ENCODE data around the gene SASH1.

Gene SASH1

GRCh38 chr6:148524471-148524882 is 181.8 kb downstream of the SASH1 start:
- Histone ChIP-seq H3K4me2 (ENCODE audit: low read depth, low read length, poor library complexity, severe bottlenecking) (no peak overlapping the region), H3K36me3 (ENCODE audit: low read length) (no peaks in the 10 kb centered on the region), H2AFZ (ENCODE audit: low read depth, low read length, severe bottlenecking) (no peak overlapping the region), H3K27me3 (ENCODE audit: low read length) (no peaks in the 10 kb centered on the region), H3K9me3 (ENCODE audit: insufficient read depth, low read length) (no peaks in the 10 kb centered on the region), H3K27ac (ENCODE audit: low read depth, low read length) (no peak overlapping the region), H3K9me2 (replicated peaks; ENCODE audit: insufficient read depth, low read length) (no peaks in the 10 kb centered on the region), H3F3A (ENCODE audit: insufficient read depth) (no peaks in the 10 kb centered on the region), H3K4me3 (ENCODE audit: insufficient read depth, low read length, poor library complexity, severe bottlenecking) (no peak overlapping the region), H3K9ac (ENCODE audit: low read length) (no peak overlapping the region), H3K79me2 (ENCODE audit: insufficient read depth, low read length) (no peaks in the 10 kb centered on the region), H4K20me1 (ENCODE audit: low read depth, low read length) (no peaks in the 10 kb centered on the region)
- TF ChIP-seq EZH2phosphoT487 (conservative IDR thresholded peaks at IDR 0.05; ENCODE audit: low read length) (no peak), CTCF (IDR thresholded peaks at IDR 0.05; ENCODE audit: insufficient read depth, low read length, poor library complexity, severe bottlenecking) (no peak)

- Histone ChIP-seq H3K4me3 (ENCODE audit: insufficient read depth, low read length, poor library complexity, severe bottlenecking) (no peak overlapping the region), H4K20me1 (ENCODE audit: low read depth, low read length) (no peaks in the 10 kb centered on the region), H3K36me3 (ENCODE audit: low read length) (no peaks in the 10 kb centered on the region), H3K9ac (ENCODE audit: low read length) (no peak overlapping the region), H3K79me2 (ENCODE audit: insufficient read depth, low read length) (no peaks in the 10 kb centered on the region), H3K27ac (ENCODE audit: low read depth, low read length) (no peak overlapping the region), H3F3A (ENCODE audit: insufficient read depth) (no peaks in the 10 kb centered on the region), H2AFZ (ENCODE audit: low read depth, low read length, severe bottlenecking) (no peak overlapping the region), H3K4me2 (ENCODE audit: low read depth, low read length, poor library complexity, severe bottlenecking) (no peak overlapping the region), H3K9me3 (ENCODE audit: insufficient read depth, low read length) (no peaks in the 10 kb centered on the region), H3K9me2 (replicated peaks; ENCODE audit: insufficient read depth, low read length) (no peaks in the 10 kb centered on the region), H3K27me3 (ENCODE audit: low read length) (no peaks in the 10 kb centered on the region)
- TF ChIP-seq EZH2phosphoT487 (conservative IDR thresholded peaks at IDR 0.05; ENCODE audit: low read length) (no peak), CTCF (IDR thresholded peaks at IDR 0.05; ENCODE audit: insufficient read depth, low read length, poor library complexity, severe bottlenecking) (no peak)
These were observed 182.3 kb downstream of the SASH1 start for GRCh38 chr6:148524976-148525375.

- no peaks in the 10 kb centered on the region for H3F3A ChIP-seq (ENCODE audit: insufficient read depth)
These were observed 182.8 kb downstream of the SASH1 start for GRCh38 chr6:148525453-148525852.

More at GRCh38 chr6:148525453-148525852, 182.8 kb downstream of the SASH1 start:
- TF ChIP-seq CTCF (IDR thresholded peaks at IDR 0.05; ENCODE audit: insufficient read depth, low read length, poor library complexity, severe bottlenecking) (no peak), EZH2phosphoT487 (conservative IDR thresholded peaks at IDR 0.05; ENCODE audit: low read length) (no peak)
- Histone ChIP-seq H3K4me3 (ENCODE audit: insufficient read depth, low read length, poor library complexity, severe bottlenecking) (no peak overlapping the region), H3K27me3 (ENCODE audit: low read length) (0 out of 2 replicates have a peak, but pooled peaks cover 2% of the 10 kb centered on the region), H3K9me2 (replicated peaks; ENCODE audit: insufficient read depth, low read length) (no peaks in the 10 kb centered on the region), H3K79me2 (ENCODE audit: insufficient read depth, low read length) (no peaks in the 10 kb centered on the region), H3K4me2 (ENCODE audit: low read depth, low read length, poor library complexity, severe bottlenecking) (no peak overlapping the region), H3K36me3 (ENCODE audit: low read length) (no peaks in the 10 kb centered on the region), H4K20me1 (ENCODE audit: low read depth, low read length) (no peaks in the 10 kb centered on the region), H3K9ac (ENCODE audit: low read length) (no peak overlapping the region), H2AFZ (ENCODE audit: low read depth, low read length, severe bottlenecking) (no peak overlapping the region), H3K9me3 (ENCODE audit: insufficient read depth, low read length) (no peaks in the 10 kb centered on the region), H3K27ac (ENCODE audit: low read depth, low read length) (no peak overlapping the region)

All from SU-DHL-6 (cell line).